Upper lobe of right lung (tissue), 1 donor: ENCODE measurements around the gene PLXNA4. TPM values are rescaled to one million over a fixed set of nuclear protein-coding genes. Genes with fewer than 3 reads are reported as not detected.
A peak's percentile ranks its signal among the peaks of the same experiment; 100 is the strongest.

ENCODE experiments used
- ATAC-seq: fragments of 200-7000 bp; cut with Tn5 transposase; one replicate; pipeline ENCODE4 v1.9.1; 2020; ENCODE audit warnings: mild to moderate bottlenecking, moderate library complexity
- DNase-seq: peaks from one replicate; pipeline ENCODE4 v3.0.0-alpha.2; 2020
- H3K27ac ChIP-seq: fragments of 200-600 bp; one replicate; pipeline ENCODE4 v1.8.0; 2022
- H3K27me3 ChIP-seq: fragments of 200-600 bp; one replicate; pipeline ENCODE4 v1.8.0; 2022; ENCODE audit warnings: mild to moderate bottlenecking
- H3K36me3 ChIP-seq: fragments of 200-600 bp; one replicate; pipeline ENCODE4 v1.8.0; 2022
- H3K4me1 ChIP-seq: fragments of 200-600 bp; one replicate; pipeline ENCODE4 v1.8.0; 2022
- H3K4me3 ChIP-seq: fragments of 200-600 bp; one replicate; pipeline ENCODE4 v1.8.0; 2022; ENCODE audit warnings: mild to moderate bottlenecking
- H3K9me3 ChIP-seq: fragments of 200-600 bp; one replicate; pipeline ENCODE4 v1.8.0; 2022
- CTCF ChIP-seq: fragments of 200-600 bp; IDR thresholded peaks from one replicate; pipeline ENCODE4 v1.8.0; 2022; ENCODE audit warnings: antibody characterized with exemption
- intact Hi-C: fragments of 100-400 bp; cut with DNase I; formaldehyde crosslinking; loops from one replicate; pipeline ENCODE4 v1.11.0; 2022
- total RNA-seq: library from RNA; stranded (reverse); fragmentation: NEBNext Ultra II Directional; extraction: Animal tissue kit (Norgen Biotek cat#: 25700); gene quantifications from one replicate; pipeline ENCODE4 v1.2.1, GENCODE V29; 2021
- donor health status: DM: no; HTN: yes; CAD: no; lungs with severe emphysema.

The PLXNA4 gene
- total RNA-seq, 1 donor from 2014 or later, result 7.2 TPM

GRCh38 chr7:132108563-132108962 is 467.7 kb downstream of the PLXNA4 start:
- H3K4me1 ChIP-seq, result no peaks in the 10 kb centered on the region
- no peaks in the 10 kb centered on the region for H3K36me3 ChIP-seq
- intact Hi-C loops, result no loop called here
- no peak overlapping the region for H3K4me3 ChIP-seq
- no peak for DNase-seq
- no peak for TF ChIP-seq CTCF
- H3K27me3 ChIP-seq, result no peaks in the 10 kb centered on the region
- H3K9me3 ChIP-seq, result no peaks in the 10 kb centered on the region
- ATAC-seq, result no peak
- H3K27ac ChIP-seq, result no peak overlapping the region

DNA sequence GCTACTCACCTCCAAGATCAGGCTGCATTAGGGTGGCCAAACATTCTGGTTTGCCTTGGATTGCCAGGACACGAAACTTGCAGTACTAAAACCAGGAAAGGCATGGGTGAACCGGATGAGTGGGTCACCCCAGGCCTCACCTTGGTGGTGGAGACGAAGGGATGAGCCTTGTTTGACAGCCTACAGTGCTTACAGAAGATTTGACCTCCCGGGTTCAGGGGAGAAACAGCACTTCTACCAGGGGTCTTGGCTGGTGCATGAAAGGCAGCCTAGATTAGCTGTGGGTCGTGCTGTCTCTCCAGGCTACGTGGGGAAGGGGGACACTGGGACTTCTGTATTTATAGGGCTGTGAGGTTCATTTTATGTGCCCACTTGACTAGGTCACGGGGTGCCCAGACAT is 469.8 kb downstream of the PLXNA4 start:
- H3K4me3 ChIP-seq, result no peak overlapping the region

GRCh38 chr7:132105096-132105495 is 471.2 kb downstream of the PLXNA4 start:
- ATAC-seq, result no peak

More for the DNA sequence above, 469.8 kb downstream of the PLXNA4 start:
- no peaks in the 10 kb centered on the region for H3K4me1 ChIP-seq
- H3K9me3 ChIP-seq, result no peaks in the 10 kb centered on the region
- no peaks in the 10 kb centered on the region for H3K36me3 ChIP-seq
- no peaks in the 10 kb centered on the region for H3K27me3 ChIP-seq
- no peak for ATAC-seq
- no peak for TF ChIP-seq CTCF
- H3K27ac ChIP-seq, result no peak overlapping the region
- intact Hi-C loops, result no loop called here
- no peak for DNase-seq

GRCh38 chr7:132103718-132104117 is 472.6 kb downstream of the PLXNA4 start:
- no peak for DNase-seq
- Histone ChIP-seq H3K4me1 (no peaks in the 10 kb centered on the region), H3K36me3 (no peaks in the 10 kb centered on the region), H3K9me3 (no peaks in the 10 kb centered on the region), H3K27me3 (no peaks in the 10 kb centered on the region), H3K4me3 (no peak overlapping the region), H3K27ac (no peak overlapping the region)
- intact Hi-C loops, result no loop called here
- ATAC-seq, result no peak
- no peak for TF ChIP-seq CTCF

More at GRCh38 chr7:132105096-132105495, 471.2 kb downstream of the PLXNA4 start:
- Histone ChIP-seq H3K36me3 (no peaks in the 10 kb centered on the region), H3K4me3 (no peak overlapping the region), H3K27ac (no peak overlapping the region), H3K27me3 (no peaks in the 10 kb centered on the region), H3K9me3 (no peaks in the 10 kb centered on the region), H3K4me1 (no peaks in the 10 kb centered on the region)
- TF ChIP-seq CTCF, result no peak
- intact Hi-C loops, result no loop called here
- no peak for DNase-seq

DNA sequence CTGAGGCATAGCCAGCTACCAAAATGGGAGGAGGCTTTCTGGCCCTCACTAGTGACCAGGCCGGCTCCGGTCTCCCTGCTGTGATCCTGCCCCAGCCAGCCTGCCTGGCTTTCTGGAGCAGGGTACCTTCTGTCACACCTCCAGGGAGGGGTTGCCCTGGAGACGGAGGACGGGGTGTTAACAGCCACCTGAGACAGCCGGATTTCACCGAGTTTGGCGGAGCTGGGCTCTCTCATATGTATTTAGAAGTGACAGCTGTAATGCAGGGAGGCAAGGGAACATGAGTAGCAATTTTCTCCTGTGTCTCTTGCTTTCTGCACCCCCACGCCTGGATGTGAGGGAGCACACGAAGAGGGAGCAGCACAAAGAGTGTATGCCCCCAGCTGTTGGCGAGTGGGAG is 473.3 kb downstream of the PLXNA4 start:
- H3K4me1 ChIP-seq, result no peaks in the 10 kb centered on the region
- TF ChIP-seq CTCF, result no peak
- H3K27ac ChIP-seq, result no peak overlapping the region
- ATAC-seq (no peak), DNase-seq (peak; percentile 56)
- intact Hi-C loops, result no loop called here
- H3K27me3 ChIP-seq, result no peaks in the 10 kb centered on the region
- no peaks in the 10 kb centered on the region for H3K36me3 ChIP-seq
- H3K4me3 ChIP-seq, result no peak overlapping the region
- no peaks in the 10 kb centered on the region for H3K9me3 ChIP-seq

GRCh38 chr7:132102391-132102790 is 473.9 kb downstream of the PLXNA4 start:
- DNase-seq (peak; percentile 40), ATAC-seq (no peak)
- no peak overlapping the region for H3K4me3 ChIP-seq
- H3K36me3 ChIP-seq, result no peaks in the 10 kb centered on the region
- intact Hi-C loops, result no loop called here
- no peaks in the 10 kb centered on the region for H3K4me1 ChIP-seq
- no peaks in the 10 kb centered on the region for H3K9me3 ChIP-seq
- no peaks in the 10 kb centered on the region for H3K27me3 ChIP-seq
- no peak overlapping the region for H3K27ac ChIP-seq
- TF ChIP-seq CTCF, result no peak
